ENCODE results near the gene OR10T2. TPM values are rescaled to one million over a fixed set of nuclear protein-coding genes. Genes with fewer than 3 reads are reported as not detected.

Gene OR10T2
- total RNA-seq, 1 experiment from 2014 or later, result not detected

GRCh38 chr1:158362482-158362881 lies 36.8 kb downstream of the OR10T2 start:
- no peaks in the 10 kb centered on the region; the same call in 1 of the 2 replicates for H3K9me3 ChIP-seq
- no peak overlapping the region for H3K4me3 ChIP-seq (ENCODE audit: low read depth, low read length)
- H3K4me3 Mint-ChIP-seq (ENCODE audit: unreplicated experiment), result no peak overlapping the region
- CTCF ChIA-PET, result no interaction called here
- no peak for DNase-seq
- POLR2A ChIA-PET, result no interaction called here
- no peaks in the 10 kb centered on the region for H3K27me3 ChIP-seq (replicated peaks; ENCODE audit: control insufficient read depth, insufficient read depth, low read length)
- no peaks in the 10 kb centered on the region for H3K9me3 Mint-ChIP-seq (ENCODE audit: unreplicated experiment)
- no peaks in the 10 kb centered on the region for H3K36me3 ChIP-seq (ENCODE audit: control insufficient read depth, insufficient read depth, low read length)
- no peaks in the 10 kb centered on the region for H3K36me3 Mint-ChIP-seq (ENCODE audit: insufficient read depth, unreplicated experiment)
- no peak overlapping the region for H3K27ac Mint-ChIP-seq (ENCODE audit: unreplicated experiment)
- H3K4me1 ChIP-seq, result no peaks in the 10 kb centered on the region
- BruUV-seq (replicated peaks), result no TSS peak
- H3K27me3 Mint-ChIP-seq (ENCODE audit: insufficient read depth, unreplicated experiment), result no peaks in the 10 kb centered on the region
- H3K4me1 Mint-ChIP-seq (ENCODE audit: low read depth, unreplicated experiment), result no peaks in the 10 kb centered on the region
- no peak for TF ChIP-seq CTCF (IDR thresholded peaks at IDR 0.05; ENCODE audit: insufficient read depth in 1 of 2, low read depth in 1 of 2, low read length in 1 of 2, severe bottlenecking in 1 of 2, unreplicated experiment in 1 of 2)
- intact Hi-C loops (cut with micrococcal nuclease; ENCODE audit: unreplicated experiment), result no loop called here

GRCh38 chr1:158357441-158357840 lies 41.8 kb downstream of the OR10T2 start:
- intact Hi-C loops (cut with micrococcal nuclease; ENCODE audit: unreplicated experiment), result no loop called here
- ChIA-PET POLR2A (no interaction called here), CTCF (no interaction called here)
- TF ChIP-seq CTCF (IDR thresholded peaks at IDR 0.05; ENCODE audit: insufficient read depth in 1 of 2, low read depth in 1 of 2, low read length in 1 of 2, severe bottlenecking in 1 of 2, unreplicated experiment in 1 of 2), result no peak
- Histone ChIP-seq H3K4me3 (ENCODE audit: low read depth, low read length) (no peak overlapping the region), H3K4me1 (no peaks in the 10 kb centered on the region), H3K27me3 (replicated peaks; ENCODE audit: control insufficient read depth, insufficient read depth, low read length) (no peaks in the 10 kb centered on the region), H3K9me3 (no peaks in the 10 kb centered on the region), H3K36me3 (ENCODE audit: control insufficient read depth, insufficient read depth, low read length) (no peaks in the 10 kb centered on the region)
- H3K36me3 Mint-ChIP-seq (ENCODE audit: insufficient read depth, unreplicated experiment), result no peaks in the 10 kb centered on the region
- H3K4me1 Mint-ChIP-seq (ENCODE audit: low read depth, unreplicated experiment), result no peaks in the 10 kb centered on the region
- H3K27ac Mint-ChIP-seq (ENCODE audit: unreplicated experiment), result no peak overlapping the region
- no peak overlapping the region for H3K4me3 Mint-ChIP-seq (ENCODE audit: unreplicated experiment)
- no peak for DNase-seq
- no TSS peak for BruUV-seq (replicated peaks)
- peaks cover 16% of the 10 kb centered on the region for H3K27me3 Mint-ChIP-seq (ENCODE audit: insufficient read depth, unreplicated experiment)
- H3K9me3 Mint-ChIP-seq (ENCODE audit: unreplicated experiment), result no peaks in the 10 kb centered on the region

- H3K9me3 Mint-ChIP-seq (ENCODE audit: unreplicated experiment), result no peaks in the 10 kb centered on the region
- no peak overlapping the region for H3K27ac Mint-ChIP-seq (ENCODE audit: unreplicated experiment)
- H3K27me3 ChIP-seq (replicated peaks; ENCODE audit: control insufficient read depth, insufficient read depth, low read length), result no peaks in the 10 kb centered on the region
- H3K36me3 ChIP-seq (ENCODE audit: control insufficient read depth, insufficient read depth, low read length), result no peaks in the 10 kb centered on the region
- ChIA-PET POLR2A (no interaction called here), CTCF (no interaction called here)
- TF ChIP-seq CTCF (IDR thresholded peaks at IDR 0.05; ENCODE audit: insufficient read depth in 1 of 2, low read depth in 1 of 2, low read length in 1 of 2, severe bottlenecking in 1 of 2, unreplicated experiment in 1 of 2), result no peak
- no peaks in the 10 kb centered on the region for H3K4me1 Mint-ChIP-seq (ENCODE audit: low read depth, unreplicated experiment)
- H3K4me3 Mint-ChIP-seq (ENCODE audit: unreplicated experiment), result no peak overlapping the region
- no peak for DNase-seq
- no peaks in the 10 kb centered on the region for H3K4me1 ChIP-seq
- no TSS peak for BruUV-seq (replicated peaks)
- H3K4me3 ChIP-seq (ENCODE audit: low read depth, low read length), result no peak overlapping the region
- H3K9me3 ChIP-seq, result no peaks in the 10 kb centered on the region
- intact Hi-C loops (cut with micrococcal nuclease; ENCODE audit: unreplicated experiment), result no loop called here
- no peaks in the 10 kb centered on the region for H3K36me3 Mint-ChIP-seq (ENCODE audit: insufficient read depth, unreplicated experiment)
- peaks cover 16% of the 10 kb centered on the region for H3K27me3 Mint-ChIP-seq (ENCODE audit: insufficient read depth, unreplicated experiment)
Measured at GRCh38 chr1:158356616-158357015, 42.6 kb downstream of the OR10T2 start.

Data from Caco-2 (cell line).